Measurements from ENCODE around the gene RSPO3. TPM values are rescaled to one million over a fixed set of nuclear protein-coding genes. Genes with fewer than 3 reads are reported as not detected.
A peak's percentile ranks its signal among the peaks of the same experiment; 100 is the strongest.

The RSPO3 gene
- total RNA-seq, 1 experiment from 2014 or later: not detected

DNA sequence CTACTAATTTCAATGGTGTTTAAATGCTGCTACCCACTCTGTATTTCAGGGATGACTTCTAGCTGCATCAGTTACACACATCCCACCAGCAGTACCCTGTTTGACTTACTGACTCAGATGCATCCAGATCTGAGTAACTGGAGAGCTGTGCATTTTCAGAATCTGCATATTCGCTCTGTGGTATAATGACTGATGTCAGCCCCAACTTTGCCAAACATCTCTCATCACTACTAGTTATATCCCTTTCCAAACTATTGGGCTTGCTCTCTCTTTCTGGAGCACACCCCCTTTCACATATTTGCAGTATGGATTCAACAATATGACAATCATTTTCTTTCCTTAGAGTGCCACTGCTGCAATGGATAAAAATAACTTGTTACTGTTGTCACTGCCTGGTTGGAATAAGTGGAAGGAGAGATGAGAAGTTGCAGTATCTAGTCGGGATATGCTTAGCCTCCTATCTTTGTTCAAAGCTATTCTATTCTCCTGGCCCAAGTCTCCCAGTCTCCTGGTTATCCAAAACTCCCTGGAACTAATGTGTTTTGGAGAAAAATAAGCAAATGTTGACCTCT is 3.3 kb upstream of the RSPO3 start:
- intact Hi-C loops (cut with micrococcal nuclease): no loop called here
- POLR2A ChIA-PET: no interaction called here
- TF ChIP-seq, protein P1, sequence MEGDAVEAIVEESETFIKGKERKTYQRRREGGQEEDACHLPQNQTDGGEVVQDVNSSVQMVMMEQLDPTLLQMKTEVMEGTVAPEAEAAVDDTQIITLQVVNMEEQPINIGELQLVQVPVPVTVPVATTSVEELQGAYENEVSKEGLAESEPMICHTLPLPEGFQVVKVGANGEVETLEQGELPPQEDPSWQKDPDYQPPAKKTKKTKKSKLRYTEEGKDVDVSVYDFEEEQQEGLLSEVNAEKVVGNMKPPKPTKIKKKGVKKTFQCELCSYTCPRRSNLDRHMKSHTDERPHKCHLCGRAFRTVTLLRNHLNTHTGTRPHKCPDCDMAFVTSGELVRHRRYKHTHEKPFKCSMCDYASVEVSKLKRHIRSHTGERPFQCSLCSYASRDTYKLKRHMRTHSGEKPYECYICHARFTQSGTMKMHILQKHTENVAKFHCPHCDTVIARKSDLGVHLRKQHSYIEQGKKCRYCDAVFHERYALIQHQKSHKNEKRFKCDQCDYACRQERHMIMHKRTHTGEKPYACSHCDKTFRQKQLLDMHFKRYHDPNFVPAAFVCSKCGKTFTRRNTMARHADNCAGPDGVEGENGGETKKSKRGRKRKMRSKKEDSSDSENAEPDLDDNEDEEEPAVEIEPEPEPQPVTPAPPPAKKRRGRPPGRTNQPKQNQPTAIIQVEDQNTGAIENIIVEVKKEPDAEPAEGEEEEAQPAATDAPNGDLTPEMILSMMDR (IDR thresholded peaks at IDR 0.05; ENCODE audit: unreplicated experiment): no peak
- Mint-ChIP-seq H3K27me3 (ENCODE audit: insufficient read depth, unreplicated experiment) (peaks cover 89% of the 10 kb centered on the region), H3K4me3 (ENCODE audit: unreplicated experiment) (no peak overlapping the region), H3K9me3 (ENCODE audit: unreplicated experiment) (no peaks in the 10 kb centered on the region), H3K27ac (ENCODE audit: low read depth, unreplicated experiment) (no peak overlapping the region), H3K4me1 (ENCODE audit: insufficient read depth, unreplicated experiment) (no peaks in the 10 kb centered on the region), H3K36me3 (ENCODE audit: insufficient read depth, unreplicated experiment) (no peaks in the 10 kb centered on the region)
- no peak for DNase-seq (ENCODE audit: unreplicated experiment)
- BruUV-seq (replicated peaks): no TSS peak
- CTCF ChIA-PET: interaction anchor here (0.6 to 1.1 kb wide), 5 partner anchors 8 to 445 kb away, joined by 3 to 6 read pairs (median 4); no protein-coding TSS in a partner anchor

DNA sequence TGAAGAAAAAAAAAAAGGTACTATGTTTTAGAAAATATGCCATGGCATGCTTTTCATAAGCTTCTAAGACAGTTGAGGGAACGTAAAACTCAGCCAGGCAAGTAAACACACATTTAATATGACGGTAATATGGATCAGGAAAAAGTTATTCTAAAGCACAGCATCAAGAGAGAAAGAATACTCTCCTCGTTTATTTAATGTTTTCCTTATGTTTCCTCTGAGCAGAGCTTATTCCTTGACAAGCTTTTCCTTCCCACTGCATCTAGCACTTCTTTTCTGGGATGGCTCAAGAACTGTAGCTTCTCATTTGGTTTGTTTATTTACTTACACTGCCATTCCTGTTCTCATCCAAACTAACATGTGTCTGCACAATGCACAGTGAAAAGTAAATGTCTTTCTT is 2.7 kb upstream of the RSPO3 start:
- POLR2A ChIA-PET: no interaction called here
- TF ChIP-seq, protein P1 (IDR thresholded peaks at IDR 0.05; ENCODE audit: unreplicated experiment): no peak
- CTCF ChIA-PET: interaction anchor here (0.6 to 1.1 kb wide), 5 partner anchors 9 to 314 kb away, joined by 3 to 6 read pairs (median 3); no protein-coding TSS in a partner anchor
- Mint-ChIP-seq H3K27ac (ENCODE audit: low read depth, unreplicated experiment) (no peak overlapping the region), H3K9me3 (ENCODE audit: unreplicated experiment) (no peaks in the 10 kb centered on the region), H3K36me3 (ENCODE audit: insufficient read depth, unreplicated experiment) (no peaks in the 10 kb centered on the region), H3K4me3 (ENCODE audit: unreplicated experiment) (no peak overlapping the region), H3K4me1 (ENCODE audit: insufficient read depth, unreplicated experiment) (no peaks in the 10 kb centered on the region), H3K27me3 (ENCODE audit: insufficient read depth, unreplicated experiment) (peaks cover 95% of the 10 kb centered on the region)
- DNase-seq (ENCODE audit: unreplicated experiment): no peak
- intact Hi-C loops (cut with micrococcal nuclease): no loop called here
- BruUV-seq (replicated peaks): no TSS peak

DNA sequence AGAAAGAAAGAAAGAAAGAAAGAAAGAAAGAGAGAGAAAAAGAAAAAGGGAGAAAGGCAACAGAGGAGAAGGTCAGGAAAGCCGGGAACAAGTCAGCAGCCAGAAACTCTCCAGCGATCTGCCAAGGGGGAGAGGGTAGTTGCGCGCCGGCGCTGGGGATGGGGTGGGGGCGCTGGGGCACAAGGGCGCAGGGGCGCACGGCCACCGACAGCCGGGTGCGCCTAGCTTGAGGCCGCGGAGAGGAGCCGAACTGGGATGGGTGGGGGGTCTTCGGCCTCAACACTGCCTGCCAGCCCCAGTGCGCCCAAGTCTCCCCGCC is 533 bp upstream of the RSPO3 start:
- POLR2A ChIA-PET: no interaction called here
- no peak overlapping the region for H3K27ac Mint-ChIP-seq (ENCODE audit: low read depth, unreplicated experiment)
- intact Hi-C loops (cut with micrococcal nuclease): no loop called here

DNA sequence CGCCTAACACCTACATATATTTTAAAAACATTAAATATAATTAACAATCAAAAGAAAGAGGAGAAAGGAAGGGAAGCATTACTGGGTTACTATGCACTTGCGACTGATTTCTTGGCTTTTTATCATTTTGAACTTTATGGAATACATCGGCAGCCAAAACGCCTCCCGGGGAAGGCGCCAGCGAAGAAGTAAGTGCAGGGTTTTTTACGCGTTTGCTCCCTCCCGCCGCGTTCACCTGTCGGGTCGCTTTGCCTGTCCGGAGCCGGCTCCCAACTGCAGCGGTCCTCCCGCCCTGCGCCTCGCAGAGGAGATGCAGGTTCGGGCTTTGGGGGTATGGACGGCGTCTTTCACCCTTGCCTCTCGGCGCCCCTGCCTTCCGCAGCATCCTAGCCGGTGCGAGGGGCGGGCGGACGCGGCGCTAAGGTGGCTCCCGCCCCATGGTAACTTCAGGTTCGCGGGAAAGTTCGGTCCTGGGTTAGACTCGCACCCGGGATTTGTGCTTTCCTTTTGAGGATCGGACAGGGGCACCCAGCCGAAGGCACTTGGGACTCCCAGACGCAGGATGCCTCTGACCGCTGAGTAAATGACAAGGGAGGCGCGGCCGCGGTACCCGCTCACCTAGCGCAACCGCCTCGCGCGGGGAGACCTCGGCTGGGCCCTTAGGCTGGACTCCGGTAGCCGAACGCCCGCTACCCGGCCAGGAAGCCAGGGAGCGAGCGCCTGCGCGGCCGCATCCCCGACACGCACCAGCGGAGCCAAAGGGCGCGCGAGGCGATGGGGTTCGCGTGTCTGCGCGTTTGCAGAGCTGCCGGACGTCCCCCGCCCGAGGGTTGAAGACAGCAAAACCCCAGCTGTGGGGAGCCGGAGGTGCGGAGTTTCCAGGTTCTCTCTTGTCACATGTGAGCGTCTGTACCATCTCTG is 891 bp downstream of the RSPO3 start:
- ChIA-PET POLR2A (no interaction called here), CTCF (interaction anchor here (3.2 kb wide), 1 partner anchor 315 kb away, joined by 22 read pairs; no protein-coding TSS in a partner anchor)
- peak overlapping the region; percentile 69 for H3K4me3 Mint-ChIP-seq (ENCODE audit: unreplicated experiment)
- intact Hi-C loops (cut with micrococcal nuclease): loop anchor here (2.0 to 10.0 kb wide), 2 partner anchors 465 to 1123 kb away; no protein-coding TSS in a partner anchor
- no peaks in the 10 kb centered on the region for H3K9me3 Mint-ChIP-seq (ENCODE audit: unreplicated experiment)
- no TSS peak for BruUV-seq (replicated peaks)
- peaks cover 99% of the 10 kb centered on the region for H3K27me3 Mint-ChIP-seq (ENCODE audit: insufficient read depth, unreplicated experiment)
- TF ChIP-seq, protein P1 (IDR thresholded peaks at IDR 0.05; ENCODE audit: unreplicated experiment): no peak
- no peak overlapping the region for H3K27ac Mint-ChIP-seq (ENCODE audit: low read depth, unreplicated experiment)
- DNase-seq (ENCODE audit: unreplicated experiment): no peak
- H3K4me1 Mint-ChIP-seq (ENCODE audit: insufficient read depth, unreplicated experiment): peaks cover 4% of the 10 kb centered on the region
- H3K36me3 Mint-ChIP-seq (ENCODE audit: insufficient read depth, unreplicated experiment): no peaks in the 10 kb centered on the region

More for the DNA sequence above, 533 bp upstream of the RSPO3 start:
- CTCF ChIA-PET: no interaction called here
- Mint-ChIP-seq H3K9me3 (ENCODE audit: unreplicated experiment) (no peaks in the 10 kb centered on the region), H3K4me1 (ENCODE audit: insufficient read depth, unreplicated experiment) (peaks cover 4% of the 10 kb centered on the region), H3K4me3 (ENCODE audit: unreplicated experiment) (peak overlapping the region; percentile 69), H3K27me3 (ENCODE audit: insufficient read depth, unreplicated experiment) (peaks cover 99% of the 10 kb centered on the region), H3K36me3 (ENCODE audit: insufficient read depth, unreplicated experiment) (no peaks in the 10 kb centered on the region)
- DNase-seq (ENCODE audit: unreplicated experiment): no peak
- TF ChIP-seq, protein P1 (IDR thresholded peaks at IDR 0.05; ENCODE audit: unreplicated experiment): no peak
- no TSS peak for BruUV-seq (replicated peaks)
